Measurements from ENCODE around the gene OPA1. TPM values are rescaled to one million over a fixed set of nuclear protein-coding genes. Genes with fewer than 3 reads are reported as not detected.
A peak's percentile ranks its signal among the peaks of the same experiment; 100 is the strongest.

Gene OPA1, protein sequence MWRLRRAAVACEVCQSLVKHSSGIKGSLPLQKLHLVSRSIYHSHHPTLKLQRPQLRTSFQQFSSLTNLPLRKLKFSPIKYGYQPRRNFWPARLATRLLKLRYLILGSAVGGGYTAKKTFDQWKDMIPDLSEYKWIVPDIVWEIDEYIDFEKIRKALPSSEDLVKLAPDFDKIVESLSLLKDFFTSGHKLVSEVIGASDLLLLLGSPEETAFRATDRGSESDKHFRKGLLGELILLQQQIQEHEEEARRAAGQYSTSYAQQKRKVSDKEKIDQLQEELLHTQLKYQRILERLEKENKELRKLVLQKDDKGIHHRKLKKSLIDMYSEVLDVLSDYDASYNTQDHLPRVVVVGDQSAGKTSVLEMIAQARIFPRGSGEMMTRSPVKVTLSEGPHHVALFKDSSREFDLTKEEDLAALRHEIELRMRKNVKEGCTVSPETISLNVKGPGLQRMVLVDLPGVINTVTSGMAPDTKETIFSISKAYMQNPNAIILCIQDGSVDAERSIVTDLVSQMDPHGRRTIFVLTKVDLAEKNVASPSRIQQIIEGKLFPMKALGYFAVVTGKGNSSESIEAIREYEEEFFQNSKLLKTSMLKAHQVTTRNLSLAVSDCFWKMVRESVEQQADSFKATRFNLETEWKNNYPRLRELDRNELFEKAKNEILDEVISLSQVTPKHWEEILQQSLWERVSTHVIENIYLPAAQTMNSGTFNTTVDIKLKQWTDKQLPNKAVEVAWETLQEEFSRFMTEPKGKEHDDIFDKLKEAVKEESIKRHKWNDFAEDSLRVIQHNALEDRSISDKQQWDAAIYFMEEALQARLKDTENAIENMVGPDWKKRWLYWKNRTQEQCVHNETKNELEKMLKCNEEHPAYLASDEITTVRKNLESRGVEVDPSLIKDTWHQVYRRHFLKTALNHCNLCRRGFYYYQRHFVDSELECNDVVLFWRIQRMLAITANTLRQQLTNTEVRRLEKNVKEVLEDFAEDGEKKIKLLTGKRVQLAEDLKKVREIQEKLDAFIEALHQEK
- 100 to 1,000 TPM in 1 of 4 donors, 10 to 100 TPM in 3; 73.4 to 129 (median 82.2) TPM for total RNA-seq
- 10 to 100 TPM; 29.4 to 46.5 (median 45.6) TPM for polyA plus RNA-seq
- long read RNA-seq, donor 1, full-length matches to known transcripts: 49 of 55 reads
- long read RNA-seq, donor 1, partial matches to known transcripts: 2 of 55 reads
- long read RNA-seq, donor 1, other reads (novel, unspliced or antisense): 4 of 55 reads
- long read RNA-seq, donor 2, full-length matches to known transcripts: 85 of 101 reads
- long read RNA-seq, donor 2, partial matches to known transcripts: 9 of 101 reads
- long read RNA-seq, donor 2, other reads (novel, unspliced or antisense): 7 of 101 reads

DNA sequence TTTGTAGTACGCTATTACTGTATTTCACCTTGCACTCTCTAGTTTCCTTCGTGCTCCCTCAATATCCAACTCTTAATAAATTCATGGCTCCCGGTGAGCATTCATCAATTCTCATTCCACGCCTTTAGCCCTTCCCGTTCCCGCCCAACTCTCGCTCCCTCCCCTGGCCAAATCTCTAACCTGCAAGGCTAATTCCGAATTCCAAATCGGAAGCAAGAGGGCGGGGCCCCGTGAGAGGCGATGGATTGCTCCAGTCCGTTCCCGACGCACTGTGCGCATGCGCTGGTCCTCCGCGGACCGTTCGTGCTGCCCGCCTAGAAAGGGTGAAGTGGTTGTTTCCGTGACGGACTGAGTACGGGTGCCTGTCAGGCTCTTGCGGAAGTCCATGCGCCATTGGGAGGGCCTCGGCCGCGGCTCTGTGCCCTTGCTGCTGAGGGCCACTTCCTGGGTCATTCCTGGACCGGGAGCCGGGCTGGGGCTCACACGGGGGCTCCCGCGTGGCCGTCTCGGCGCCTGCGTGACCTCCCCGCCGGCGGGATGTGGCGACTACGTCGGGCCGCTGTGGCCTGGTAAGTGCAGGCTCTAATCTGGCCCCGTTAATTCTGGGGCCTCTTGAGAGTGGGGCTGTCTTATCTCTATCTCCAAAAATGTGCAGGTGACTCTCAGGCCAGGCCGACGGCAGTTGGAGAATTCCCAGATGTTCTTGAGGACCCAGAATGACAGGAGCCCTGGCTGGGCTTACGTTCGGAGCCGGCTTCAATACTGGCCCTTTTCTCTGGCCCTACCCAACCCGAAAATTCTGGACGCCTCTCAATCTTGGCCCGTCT, at the start of gene OPA1:
OPA1 (plus strand) TSS at position 368 of the 827 bp plus-strand sequence; CDS start at position 538, 170 bp downstream.
- H3K36me3 ChIP-seq (ENCODE audit: insufficient read depth in 1 of 2, low read depth in 1 of 2): peaks cover under 1 to 7% of the 10 kb centered on the region in 2 donors
- intact Hi-C loops (cut with DNase I): loop anchor here in 1 of 2 donors (10.0 kb wide), 1 partner anchor 348 kb away; the partner anchor contains the start of gene PLAAT1
- H3K27me3 ChIP-seq (ENCODE audit: insufficient read depth in 3 of 3, low read length in 2 of 3): no peaks in the 10 kb centered on the region
- H3K4me3 ChIP-seq: peak within 1 kb of the TSS; percentile 94
- peak within 1 kb of the TSS; percentile 92 for H3K27ac ChIP-seq
- ATAC-seq: peak; percentile 98 to 99 (median 98)
- H3K4me1 ChIP-seq: peaks cover 23% of the 10 kb centered on the region
- no peaks in the 10 kb centered on the region for H3K9me3 ChIP-seq
- 1% methylated on average over 53 to 55 of the region's 55 CpGs for WGBS, 3 donors
- TF ChIP-seq, protein P1, sequence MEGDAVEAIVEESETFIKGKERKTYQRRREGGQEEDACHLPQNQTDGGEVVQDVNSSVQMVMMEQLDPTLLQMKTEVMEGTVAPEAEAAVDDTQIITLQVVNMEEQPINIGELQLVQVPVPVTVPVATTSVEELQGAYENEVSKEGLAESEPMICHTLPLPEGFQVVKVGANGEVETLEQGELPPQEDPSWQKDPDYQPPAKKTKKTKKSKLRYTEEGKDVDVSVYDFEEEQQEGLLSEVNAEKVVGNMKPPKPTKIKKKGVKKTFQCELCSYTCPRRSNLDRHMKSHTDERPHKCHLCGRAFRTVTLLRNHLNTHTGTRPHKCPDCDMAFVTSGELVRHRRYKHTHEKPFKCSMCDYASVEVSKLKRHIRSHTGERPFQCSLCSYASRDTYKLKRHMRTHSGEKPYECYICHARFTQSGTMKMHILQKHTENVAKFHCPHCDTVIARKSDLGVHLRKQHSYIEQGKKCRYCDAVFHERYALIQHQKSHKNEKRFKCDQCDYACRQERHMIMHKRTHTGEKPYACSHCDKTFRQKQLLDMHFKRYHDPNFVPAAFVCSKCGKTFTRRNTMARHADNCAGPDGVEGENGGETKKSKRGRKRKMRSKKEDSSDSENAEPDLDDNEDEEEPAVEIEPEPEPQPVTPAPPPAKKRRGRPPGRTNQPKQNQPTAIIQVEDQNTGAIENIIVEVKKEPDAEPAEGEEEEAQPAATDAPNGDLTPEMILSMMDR (IDR thresholded peaks at IDR 0.05): peak; percentile 38
- peak; percentile 99 for DNase-seq

DNA sequence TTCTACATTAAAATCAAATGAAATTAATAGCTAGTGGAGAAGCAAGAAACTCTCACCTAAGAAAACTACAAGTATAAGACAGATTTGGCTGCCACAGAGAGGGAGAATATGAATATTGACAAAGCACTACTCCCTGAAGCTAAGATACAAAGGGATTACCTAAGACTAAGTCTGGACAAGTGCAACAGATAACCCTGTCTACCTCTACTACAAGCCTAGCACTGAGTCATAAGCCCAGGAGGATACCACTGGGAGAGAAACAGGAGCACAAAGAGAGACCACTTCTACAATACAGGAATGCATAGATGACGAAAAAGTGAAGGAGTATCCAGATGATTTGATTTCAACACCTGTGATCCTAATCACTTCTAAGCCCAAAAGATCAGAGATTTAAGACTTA, 48.7 kb upstream of the OPA1 start:
- WGBS, 3 donors: 37 to 70% (median 60%) methylated on average over 1 of the region's 1 CpG
- no peaks in the 10 kb centered on the region for H3K27me3 ChIP-seq (ENCODE audit: insufficient read depth in 3 of 3, low read length in 2 of 3)
- no peaks in the 10 kb centered on the region for H3K9me3 ChIP-seq
- H3K4me3 ChIP-seq: no peak overlapping the region
- TF ChIP-seq, protein P1 (IDR thresholded peaks at IDR 0.05): no peak
- no peaks in the 10 kb centered on the region for H3K36me3 ChIP-seq (ENCODE audit: insufficient read depth in 1 of 2, low read depth in 1 of 2)
- H3K27ac ChIP-seq: no peak overlapping the region
- H3K4me1 ChIP-seq: no peaks in the 10 kb centered on the region
- no peak for ATAC-seq
- DNase-seq: no peak
- intact Hi-C loops (cut with DNase I): no loop called here

GRCh38 chr3:193545304-193545703, 47.7 kb upstream of the OPA1 start:
- 94 to 100% (median 95%) methylated on average over 1 of the region's 1 CpG for WGBS, 3 donors
- H3K4me1 ChIP-seq: no peaks in the 10 kb centered on the region
- no peaks in the 10 kb centered on the region for H3K27me3 ChIP-seq (ENCODE audit: insufficient read depth in 3 of 3, low read length in 2 of 3)
- H3K27ac ChIP-seq: no peak overlapping the region
- TF ChIP-seq, protein P1 (IDR thresholded peaks at IDR 0.05): no peak
- H3K4me3 ChIP-seq: no peak overlapping the region
- no peaks in the 10 kb centered on the region for H3K36me3 ChIP-seq (ENCODE audit: insufficient read depth in 1 of 2, low read depth in 1 of 2)
- intact Hi-C loops (cut with DNase I): no loop called here
- DNase-seq (no peak), ATAC-seq (no peak)
- no peaks in the 10 kb centered on the region for H3K9me3 ChIP-seq

DNA sequence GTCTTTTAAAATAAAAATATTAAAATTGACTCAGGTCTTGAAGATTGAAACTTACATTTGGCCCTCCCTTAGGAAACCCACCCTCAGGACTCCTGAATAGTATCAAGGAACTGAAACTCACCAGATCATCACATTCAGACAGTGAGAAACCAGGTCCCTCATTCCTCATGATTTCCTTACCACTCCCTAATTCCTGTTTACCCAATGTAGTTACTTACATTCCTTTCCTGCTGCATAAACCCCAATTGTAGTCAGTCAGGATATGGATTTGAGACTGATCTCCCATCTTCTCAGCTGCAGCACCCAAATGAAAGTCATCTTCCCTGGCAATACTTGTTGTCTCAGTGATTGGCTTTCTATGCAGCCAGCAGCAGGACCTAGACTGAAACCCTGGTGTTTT, 46.9 kb upstream of the OPA1 start:
- no peaks in the 10 kb centered on the region for H3K36me3 ChIP-seq (ENCODE audit: insufficient read depth in 1 of 2, low read depth in 1 of 2)
- H3K27ac ChIP-seq: no peak overlapping the region
- TF ChIP-seq, protein P1 (IDR thresholded peaks at IDR 0.05): no peak
- DNase-seq (no peak), ATAC-seq (no peak)
- intact Hi-C loops (cut with DNase I): no loop called here
- H3K27me3 ChIP-seq (ENCODE audit: insufficient read depth in 3 of 3, low read length in 2 of 3): no peaks in the 10 kb centered on the region
- H3K4me1 ChIP-seq: no peaks in the 10 kb centered on the region
- H3K4me3 ChIP-seq: no peak overlapping the region
- H3K9me3 ChIP-seq: no peaks in the 10 kb centered on the region

All from psoas muscle (tissue), 8 donors.